Measurements from ENCODE around the gene SBK3. TPM values are rescaled to one million over a fixed set of nuclear protein-coding genes. Genes with fewer than 3 reads are reported as not detected.

The SBK3 gene
- total RNA-seq, 2 experiments from 2014 or later = 0.34 TPM; not detected in 1

Other genes with a start within 250 kb of the SBK3 start
- gene TMEM150B, start 220.2 kb downstream of the SBK3 start, total RNA-seq (2014; rRNA removed; shearing (Covaris generic)) = not detected in 2 replicates
- not detected in 2 replicates for gene TMEM150B, start 220.2 kb downstream of the SBK3 start, total RNA-seq (2022)
- 21.2 and 22.8 TPM in 2 replicates for gene KMT5C, start 205.7 kb downstream of the SBK3 start, total RNA-seq (2014; rRNA removed; shearing (Covaris generic))
- gene KMT5C, start 205.7 kb downstream of the SBK3 start, total RNA-seq (2022) = 36.1 and 43.4 TPM in 2 replicates
- gene COX6B2, start 190.8 kb downstream of the SBK3 start, total RNA-seq (2014; rRNA removed; shearing (Covaris generic)) = not detected in 2 replicates
- not detected in 2 replicates for gene COX6B2, start 190.8 kb downstream of the SBK3 start, total RNA-seq (2022)
- gene GARIN5B, start 182.3 kb downstream of the SBK3 start, total RNA-seq (2014; rRNA removed; shearing (Covaris generic)) = not detected in 2 replicates
- gene GARIN5B, start 182.3 kb downstream of the SBK3 start, total RNA-seq (2022) = not detected in 2 replicates
- gene IL11, start 175.1 kb downstream of the SBK3 start, total RNA-seq (2014; rRNA removed; shearing (Covaris generic)) = 0.32 TPM in 1 of 2 replicates, not detected in the other
- 0.46 and 0.55 TPM in 2 replicates for gene IL11, start 175.1 kb downstream of the SBK3 start, total RNA-seq (2022)
- not detected in 2 replicates for gene TMEM190, start 168.7 kb downstream of the SBK3 start, total RNA-seq (2014; rRNA removed; shearing (Covaris generic))
- not detected in 2 replicates for gene TMEM190, start 168.7 kb downstream of the SBK3 start, total RNA-seq (2022)
- 2.6 and 2.7 TPM in 2 replicates for gene TMEM238, start 161.3 kb downstream of the SBK3 start, total RNA-seq (2014; rRNA removed; shearing (Covaris generic))
- 6.5 and 7.1 TPM in 2 replicates for gene TMEM238, start 161.3 kb downstream of the SBK3 start, total RNA-seq (2022)
- 847 and 872 TPM in 2 replicates for gene RPL28, start 159.6 kb downstream of the SBK3 start, total RNA-seq (2014; rRNA removed; shearing (Covaris generic))
- 2,656 and 3,234 TPM in 2 replicates for gene RPL28, start 159.6 kb downstream of the SBK3 start, total RNA-seq (2022)
- 682 and 848 TPM in 2 replicates for gene UBE2S, start 137.8 kb downstream of the SBK3 start, total RNA-seq (2014; rRNA removed; shearing (Covaris generic))
- 285 and 321 TPM in 2 replicates for gene UBE2S, start 137.8 kb downstream of the SBK3 start, total RNA-seq (2022)
- not detected in 2 replicates for gene SHISA7, start 102.2 kb downstream of the SBK3 start, total RNA-seq (2014; rRNA removed; shearing (Covaris generic))
- not detected in 2 replicates for gene SHISA7, start 102.2 kb downstream of the SBK3 start, total RNA-seq (2022)
- 89.5 and 115 TPM in 2 replicates for gene ISOC2, start 83.9 kb downstream of the SBK3 start, total RNA-seq (2014; rRNA removed; shearing (Covaris generic))
- gene ISOC2, start 83.9 kb downstream of the SBK3 start, total RNA-seq (2022) = 37.0 and 37.7 TPM in 2 replicates
- gene C19orf85, start 80.8 kb downstream of the SBK3 start, total RNA-seq (2014; rRNA removed; shearing (Covaris generic)) = not detected in 2 replicates
- gene C19orf85, start 80.8 kb downstream of the SBK3 start, total RNA-seq (2022) = not detected in 2 replicates
- 1.8 and 5.2 TPM in 2 replicates for gene ZNF628, start 68.9 kb downstream of the SBK3 start, total RNA-seq (2014; rRNA removed; shearing (Covaris generic))
- gene ZNF628, start 68.9 kb downstream of the SBK3 start, total RNA-seq (2022) = 8.6 and 10.6 TPM in 2 replicates
- 29.1 and 33.2 TPM in 2 replicates for gene NAT14, start 60.4 kb downstream of the SBK3 start, total RNA-seq (2014; rRNA removed; shearing (Covaris generic))
- 24.2 and 28.3 TPM in 2 replicates for gene NAT14, start 60.4 kb downstream of the SBK3 start, total RNA-seq (2022)
- 0.23 and 0.50 TPM in 2 replicates for gene SSC5D, start 57.1 kb downstream of the SBK3 start, total RNA-seq (2014; rRNA removed; shearing (Covaris generic))
- gene SSC5D, start 57.1 kb downstream of the SBK3 start, total RNA-seq (2022) = 1.7 and 2.7 TPM in 2 replicates
- not detected in 2 replicates for gene SBK2, start 8.4 kb downstream of the SBK3 start, total RNA-seq (2014; rRNA removed; shearing (Covaris generic))
- gene SBK2, start 8.4 kb downstream of the SBK3 start, total RNA-seq (2022) = not detected in 2 replicates
- 4.1 and 6.1 TPM in 2 replicates for gene ZNF579, start 35.3 kb upstream of the SBK3 start, total RNA-seq (2014; rRNA removed; shearing (Covaris generic))
- 11.1 and 11.6 TPM in 2 replicates for gene ZNF579, start 35.3 kb upstream of the SBK3 start, total RNA-seq (2022)
- gene FIZ1, start 54.0 kb upstream of the SBK3 start, total RNA-seq (2014; rRNA removed; shearing (Covaris generic)) = 6.0 and 6.8 TPM in 2 replicates
- gene FIZ1, start 54.0 kb upstream of the SBK3 start, total RNA-seq (2022) = 17.1 and 18.0 TPM in 2 replicates
- 14.5 and 21.6 TPM in 2 replicates for gene ZNF524, start 54.7 kb upstream of the SBK3 start, total RNA-seq (2014; rRNA removed; shearing (Covaris generic))
- 9.2 and 12.3 TPM in 2 replicates for gene ZNF524, start 54.7 kb upstream of the SBK3 start, total RNA-seq (2022)
- gene ZNF865, start 60.1 kb upstream of the SBK3 start, total RNA-seq (2014; rRNA removed; shearing (Covaris generic)) = 2.1 and 3.0 TPM in 2 replicates
- gene ZNF865, start 60.1 kb upstream of the SBK3 start, total RNA-seq (2022) = 11.3 and 13.0 TPM in 2 replicates
- 3.4 and 6.6 TPM in 2 replicates for gene ZNF784, start 79.0 kb upstream of the SBK3 start, total RNA-seq (2014; rRNA removed; shearing (Covaris generic))
- 4.0 and 5.4 TPM in 2 replicates for gene ZNF784, start 79.0 kb upstream of the SBK3 start, total RNA-seq (2022)
- gene ZNF580, start 95.5 kb upstream of the SBK3 start, total RNA-seq (2014; rRNA removed; shearing (Covaris generic)) = 17.6 and 24.4 TPM in 2 replicates
- gene ZNF580, start 95.5 kb upstream of the SBK3 start, total RNA-seq (2022) = 50.0 and 52.1 TPM in 2 replicates
- 26.6 and 44.5 TPM in 2 replicates for gene ZNF581, start 98.1 kb upstream of the SBK3 start, total RNA-seq (2014; rRNA removed; shearing (Covaris generic))
- gene ZNF581, start 98.1 kb upstream of the SBK3 start, total RNA-seq (2022) = 39.7 and 41.8 TPM in 2 replicates
- 29.4 and 30.1 TPM in 2 replicates for gene CCDC106, start 102.7 kb upstream of the SBK3 start, total RNA-seq (2014; rRNA removed; shearing (Covaris generic))
- 29.0 and 30.9 TPM in 2 replicates for gene CCDC106, start 102.7 kb upstream of the SBK3 start, total RNA-seq (2022)
- gene U2AF2, start 109.5 kb upstream of the SBK3 start, total RNA-seq (2014; rRNA removed; shearing (Covaris generic)) = 193 and 211 TPM in 2 replicates
- 233 and 264 TPM in 2 replicates for gene U2AF2, start 109.5 kb upstream of the SBK3 start, total RNA-seq (2022)
- gene EPN1, start 129.7 kb upstream of the SBK3 start, total RNA-seq (2014; rRNA removed; shearing (Covaris generic)) = 40.5 and 46.3 TPM in 2 replicates
- 120 and 121 TPM in 2 replicates for gene EPN1, start 129.7 kb upstream of the SBK3 start, total RNA-seq (2022)
- gene NLRP9, start 192.9 kb upstream of the SBK3 start, total RNA-seq (2014; rRNA removed; shearing (Covaris generic)) = 0.21 TPM in 1 of 2 replicates, not detected in the other
- 0.17 TPM in 1 of 2 replicates, not detected in the other for gene NLRP9, start 192.9 kb upstream of the SBK3 start, total RNA-seq (2022)
- not detected in 2 replicates for gene RFPL4A, start 213.6 kb upstream of the SBK3 start, total RNA-seq (2014; rRNA removed; shearing (Covaris generic))
- gene RFPL4A, start 213.6 kb upstream of the SBK3 start, total RNA-seq (2022) = not detected in 2 replicates
- not detected in 2 replicates for gene RFPL4AL1, start 223.6 kb upstream of the SBK3 start, total RNA-seq (2014; rRNA removed; shearing (Covaris generic))
- gene RFPL4AL1, start 223.6 kb upstream of the SBK3 start, total RNA-seq (2022) = not detected in 2 replicates